ENCODE data around the gene NUBP1. TPM values are rescaled to one million over a fixed set of nuclear protein-coding genes. Genes with fewer than 3 reads are reported as not detected.
"Not testable (repeated sequence)": the region's sequence is repeated elsewhere in the genome, so short reads cannot be mapped to it uniquely, and the experiment has no call there.

The NUBP1 gene
- total RNA-seq, 5 donors from 2014 or later (not counting 1 experiment from before 2014, with no cell fraction given) = 17.5 to 29.4 (median 25.9) TPM

DNA sequence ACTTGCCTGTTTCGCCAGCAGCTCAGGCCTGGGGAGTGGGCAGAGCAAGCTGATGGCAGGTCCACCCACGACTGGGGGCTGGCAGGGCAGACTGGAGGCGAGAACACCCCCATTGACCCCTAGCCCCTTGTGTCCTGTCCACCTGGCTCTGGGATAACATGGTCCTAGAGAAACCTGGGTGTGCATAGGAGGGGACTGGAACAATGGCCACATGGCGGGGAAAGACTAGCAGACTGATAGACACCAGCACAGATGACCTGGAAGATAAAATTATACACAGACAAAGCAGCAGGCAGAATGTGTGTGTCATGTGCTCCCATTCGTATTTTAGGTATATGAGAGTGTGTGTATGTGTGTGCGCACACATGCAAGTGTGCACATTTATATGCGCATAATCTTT, 23.5 kb downstream of the NUBP1 start:
- ChIA-PET POLR2A (no interaction called here), CTCF (no interaction called here)
- Histone ChIP-seq H3K9me3 (no peaks in the 10 kb centered on the region), H3K27ac (ENCODE audit: low read length) (no peak overlapping the region), H3K4me1 (ENCODE audit: control insufficient read depth in 1 of 2, extremely low read depth in 1 of 2, insufficient read depth in 2 of 2, low read length in 2 of 2) (peaks cover 0 to 43% of the 10 kb centered on the region in 2 experiments), H3K4me3 (ENCODE audit: control insufficient read depth in 1 of 2, extremely low read depth in 1 of 2, low read length in 1 of 2) (no peak overlapping the region), H3K36me3 (ENCODE audit: control insufficient read depth in 2 of 2, extremely low read depth in 1 of 2, insufficient read depth in 1 of 2, low read length in 1 of 2) (peaks cover 14 to 33% of the 10 kb centered on the region in 2 donors), H3K27me3 (replicated peaks in 1 of 2; ENCODE audit: control insufficient read depth in 2 of 2, extremely low read depth in 1 of 2, insufficient read depth in 2 of 2, low read length in 1 of 2) (no peaks in the 10 kb centered on the region)
- no peak for DNase-seq
- Mint-ChIP-seq H3K9me3 (no peaks in the 10 kb centered on the region), H3K27ac (no peak overlapping the region), H3K27me3 (no peaks in the 10 kb centered on the region), H3K4me3 (no peak overlapping the region), H3K36me3 (peaks cover 49% of the 10 kb centered on the region), H3K4me1 (peaks cover 14 to 25% (median 20%) of the 10 kb centered on the region in 3 donors)
- no peak for ATAC-seq (replicated peaks in 1 of 4)
- 98% methylated on average over 7 of the region's 7 CpGs for WGBS (ENCODE audit: insufficient coverage)

DNA sequence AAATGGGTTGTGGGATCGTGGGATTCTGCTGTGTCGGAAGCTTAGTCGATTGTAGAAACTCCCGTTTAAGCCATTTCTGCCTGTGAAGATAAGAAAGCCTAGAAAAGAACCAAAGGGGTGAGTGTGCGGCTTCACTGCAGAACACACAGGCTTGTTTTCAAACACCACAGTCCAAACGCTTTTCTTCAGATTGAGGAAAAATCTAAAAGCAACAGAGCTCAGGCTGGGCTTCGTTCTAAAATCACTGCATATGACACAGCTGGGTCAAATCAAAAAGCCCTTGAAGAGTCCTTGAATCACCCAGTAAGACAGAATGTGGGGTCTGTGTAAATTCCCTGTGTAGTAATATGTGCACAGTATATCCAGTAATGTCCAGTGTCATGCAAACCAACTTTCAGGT, 25.7 kb downstream of the NUBP1 start:
- Mint-ChIP-seq H3K27ac (peak overlapping the region in 1 of 2 donors; percentile 39), H3K4me3 (no peak overlapping the region), H3K9me3 (no peaks in the 10 kb centered on the region), H3K27me3 (no peaks in the 10 kb centered on the region), H3K36me3 (peaks cover 30% of the 10 kb centered on the region), H3K4me1 (peaks cover 14 to 22% (median 18%) of the 10 kb centered on the region in 3 donors)
- no peaks in the 10 kb centered on the region for H3K27me3 ChIP-seq (replicated peaks in 1 of 2; ENCODE audit: control insufficient read depth in 2 of 2, extremely low read depth in 1 of 2, insufficient read depth in 2 of 2, low read length in 1 of 2)
- H3K9me3 ChIP-seq = no peaks in the 10 kb centered on the region
- CTCF ChIA-PET = no interaction called here
- peaks cover 0 to 34% of the 10 kb centered on the region in 2 experiments for H3K4me1 ChIP-seq (ENCODE audit: control insufficient read depth in 1 of 2, extremely low read depth in 1 of 2, insufficient read depth in 2 of 2, low read length in 2 of 2)
- H3K27ac ChIP-seq (ENCODE audit: low read length) = no peak overlapping the region
- DNase-seq = no peak
- WGBS (ENCODE audit: insufficient coverage) = 96% methylated on average over 7 of the region's 7 CpGs
- POLR2A ChIA-PET = no interaction called here
- no peak for ATAC-seq (replicated peaks in 1 of 4)
- no peak overlapping the region for H3K4me3 ChIP-seq (ENCODE audit: control insufficient read depth in 1 of 2, extremely low read depth in 1 of 2, low read length in 1 of 2)
- peaks cover 5 to 10% of the 10 kb centered on the region in 2 donors for H3K36me3 ChIP-seq (ENCODE audit: control insufficient read depth in 2 of 2, extremely low read depth in 1 of 2, insufficient read depth in 1 of 2, low read length in 1 of 2)

DNA sequence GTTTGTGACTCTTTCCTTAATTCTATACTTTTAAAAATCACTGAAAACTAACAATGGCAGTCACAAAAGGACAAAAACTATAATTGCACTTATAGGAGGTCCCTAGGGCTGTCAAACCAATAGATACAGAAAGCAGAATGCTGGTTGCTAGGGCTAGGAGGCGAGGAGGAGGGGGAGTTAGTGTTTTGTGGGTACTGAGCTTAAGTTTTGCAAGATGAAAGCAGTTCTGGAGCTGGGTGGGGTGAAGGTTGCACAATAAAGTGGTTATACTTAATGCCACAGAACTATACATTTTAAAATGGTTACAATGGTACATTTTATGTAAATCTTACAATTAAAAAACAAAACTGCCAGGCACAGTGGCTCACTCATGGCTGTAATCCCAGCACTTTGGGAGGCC, 27.3 kb downstream of the NUBP1 start:
- no CpG with 5 or more reads among the region's 1 CpG for WGBS (ENCODE audit: insufficient coverage)
- ChIA-PET CTCF (interaction anchor here in 1 of 2 donors (0.5 to 0.6 kb wide), 2 partner anchors 36 to 251 kb away, joined by 3 to 4 read pairs; no protein-coding TSS in a partner anchor), POLR2A (interaction anchor here (0.6 kb wide), 2 partner anchors 183 to 1248 kb away, joined by 3 to 4 read pairs; no protein-coding TSS in a partner anchor)
- Mint-ChIP-seq H3K27me3 (no peaks in the 10 kb centered on the region), H3K9me3 (no peaks in the 10 kb centered on the region), H3K4me3 (peak overlapping the region in 1 of 3 donors; percentile 10), H3K36me3 (peaks cover 22% of the 10 kb centered on the region), H3K4me1 (peaks cover 8 to 15% (median 12%) of the 10 kb centered on the region in 3 donors), H3K27ac (peak overlapping the region; percentile 34 to 44)
- Histone ChIP-seq H3K4me3 (ENCODE audit: control insufficient read depth in 1 of 2, extremely low read depth in 1 of 2, low read length in 1 of 2) (no peak overlapping the region), H3K27me3 (replicated peaks in 1 of 2; ENCODE audit: control insufficient read depth in 2 of 2, extremely low read depth in 1 of 2, insufficient read depth in 2 of 2, low read length in 1 of 2) (peaks cover 0 to 4% of the 10 kb centered on the region in 2 experiments), H3K36me3 (ENCODE audit: control insufficient read depth in 2 of 2, extremely low read depth in 1 of 2, insufficient read depth in 1 of 2, low read length in 1 of 2) (peaks cover 5 to 10% of the 10 kb centered on the region in 2 donors), H3K27ac (ENCODE audit: low read length) (no peak overlapping the region), H3K9me3 (no peaks in the 10 kb centered on the region), H3K4me1 (ENCODE audit: control insufficient read depth in 1 of 2, extremely low read depth in 1 of 2, insufficient read depth in 2 of 2, low read length in 2 of 2) (peaks cover 0 to 30% of the 10 kb centered on the region in 2 experiments)
- ATAC-seq (replicated peaks in 1 of 4) (peak in 3 of 4 experiments; percentile 38 to 79 (median 65)), DNase-seq (peak in 15 of 35 experiments; percentile 5 to 46 (median 17))

DNA sequence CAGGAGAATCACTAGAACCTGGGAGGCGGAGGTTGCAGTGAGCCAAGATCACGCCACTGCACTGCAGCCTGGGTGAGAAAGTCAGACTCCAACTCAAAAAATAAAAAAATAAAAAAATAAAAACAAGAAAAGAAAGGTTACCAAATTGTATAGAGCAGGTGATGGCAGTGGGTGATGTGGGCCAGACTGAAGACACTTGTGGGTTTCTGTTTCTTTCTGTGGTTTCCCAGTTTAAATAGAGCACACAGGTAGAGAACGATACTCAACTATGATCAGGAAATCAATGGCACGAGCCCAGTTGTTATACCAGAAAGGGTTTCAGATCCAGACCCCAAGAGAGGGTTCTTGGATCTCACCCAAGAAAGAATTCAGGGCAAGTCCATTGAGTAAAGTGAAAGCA, 32.6 kb downstream of the NUBP1 start:
- Mint-ChIP-seq H3K36me3 (no peaks in the 10 kb centered on the region), H3K4me1 (peaks cover 8% of the 10 kb centered on the region in 3 donors), H3K9me3 (no peaks in the 10 kb centered on the region), H3K27ac (no peak overlapping the region), H3K4me3 (no peak overlapping the region), H3K27me3 (peaks cover 3 to 4% of the 10 kb centered on the region in 2 donors)
- 0% methylated on average over 1 of the region's 4 CpGs for WGBS (ENCODE audit: insufficient coverage)
- H3K36me3 ChIP-seq (ENCODE audit: control insufficient read depth in 2 of 2, extremely low read depth in 1 of 2, insufficient read depth in 1 of 2, low read length in 1 of 2) = no peaks in the 10 kb centered on the region
- DNase-seq = peak in 3 of 35 experiments; percentile 9 to 46 (median 21)
- peak; percentile 60 to 81 (median 73) for ATAC-seq (replicated peaks in 1 of 4)
- ChIA-PET CTCF (no interaction called here), POLR2A (no interaction called here)
- H3K27ac ChIP-seq (ENCODE audit: low read length) = no peak overlapping the region
- peaks cover 0 to 6% of the 10 kb centered on the region in 2 experiments for H3K27me3 ChIP-seq (replicated peaks in 1 of 2; ENCODE audit: control insufficient read depth in 2 of 2, extremely low read depth in 1 of 2, insufficient read depth in 2 of 2, low read length in 1 of 2)
- H3K4me3 ChIP-seq (ENCODE audit: control insufficient read depth in 1 of 2, extremely low read depth in 1 of 2, low read length in 1 of 2) = no peak overlapping the region
- peaks cover 0 to 15% of the 10 kb centered on the region in 2 experiments for H3K4me1 ChIP-seq (ENCODE audit: control insufficient read depth in 1 of 2, extremely low read depth in 1 of 2, insufficient read depth in 2 of 2, low read length in 2 of 2)
- no peaks in the 10 kb centered on the region for H3K9me3 ChIP-seq

DNA sequence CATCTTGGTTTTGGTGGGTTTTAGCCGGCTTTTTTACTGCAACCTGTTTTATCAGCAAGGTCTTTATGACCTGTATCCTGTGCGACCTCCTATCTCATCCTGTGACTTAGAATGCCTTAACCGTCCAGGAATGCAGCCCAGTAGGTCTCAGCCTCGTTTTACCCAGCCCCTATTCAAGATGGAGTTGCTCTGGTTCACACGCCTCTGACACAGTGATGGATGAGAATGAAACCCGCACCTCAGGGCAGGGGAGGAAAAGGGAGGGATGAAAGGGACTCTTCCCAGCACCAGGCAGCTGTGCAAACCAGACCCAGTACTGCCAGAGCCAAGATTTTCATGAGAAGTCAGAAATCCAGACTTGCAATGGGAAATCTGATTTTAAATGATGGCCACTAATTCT, 33.3 kb downstream of the NUBP1 start:
- H3K27me3 ChIP-seq (replicated peaks in 1 of 2; ENCODE audit: control insufficient read depth in 2 of 2, extremely low read depth in 1 of 2, insufficient read depth in 2 of 2, low read length in 1 of 2); H3K9me3 Mint-ChIP-seq; H3K4me1 Mint-ChIP-seq; H3K4me3 ChIP-seq (ENCODE audit: control insufficient read depth in 1 of 2, extremely low read depth in 1 of 2, low read length in 1 of 2); POLR2A ChIA-PET; H3K36me3 ChIP-seq (ENCODE audit: control insufficient read depth in 2 of 2, extremely low read depth in 1 of 2, insufficient read depth in 1 of 2, low read length in 1 of 2); H3K27ac ChIP-seq (ENCODE audit: low read length); DNase-seq; ATAC-seq (replicated peaks in 1 of 4); H3K27ac Mint-ChIP-seq; H3K27me3 Mint-ChIP-seq; H3K36me3 Mint-ChIP-seq; H3K9me3 ChIP-seq; H3K4me3 Mint-ChIP-seq; CTCF ChIA-PET: not testable (repeated sequence)
- H3K4me1 ChIP-seq (ENCODE audit: control insufficient read depth in 1 of 2, extremely low read depth in 1 of 2, insufficient read depth in 2 of 2, low read length in 2 of 2) = peaks cover 0 to 12% of the 10 kb centered on the region in 2 experiments
- 73% methylated on average over 4 of the region's 6 CpGs for WGBS (ENCODE audit: insufficient coverage)

DNA sequence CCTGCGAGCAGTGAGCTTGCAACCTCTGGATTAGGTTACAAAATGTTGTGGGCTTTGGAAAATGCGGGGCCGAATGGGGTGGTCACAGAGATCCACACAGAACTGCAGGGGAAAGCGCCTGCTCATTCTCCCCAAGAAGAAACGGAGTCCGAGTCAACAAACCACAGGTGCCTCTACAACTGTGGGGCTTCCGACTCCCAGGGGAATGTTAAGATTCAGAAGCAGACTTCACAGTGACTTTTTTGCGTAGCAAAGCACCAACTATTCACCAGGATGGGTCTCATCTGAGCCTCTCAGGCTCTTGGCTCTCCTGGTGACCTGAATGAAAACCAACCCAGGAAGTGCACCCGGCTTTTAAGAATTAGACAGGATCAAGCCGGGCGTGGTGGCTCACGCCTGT, 33.7 kb downstream of the NUBP1 start:
- ATAC-seq (replicated peaks in 1 of 4) = no peak

More for the DNA sequence above, 33.7 kb downstream of the NUBP1 start:
- 89% methylated on average over 10 of the region's 12 CpGs for WGBS (ENCODE audit: insufficient coverage)
- H3K4me1 ChIP-seq (ENCODE audit: control insufficient read depth in 1 of 2, extremely low read depth in 1 of 2, insufficient read depth in 2 of 2, low read length in 2 of 2) = peaks cover 0 to 12% of the 10 kb centered on the region in 2 experiments
- POLR2A ChIA-PET = no interaction called here
- CTCF ChIA-PET = no interaction called here
- no peaks in the 10 kb centered on the region for H3K9me3 ChIP-seq
- H3K27me3 ChIP-seq (replicated peaks in 1 of 2; ENCODE audit: control insufficient read depth in 2 of 2, extremely low read depth in 1 of 2, insufficient read depth in 2 of 2, low read length in 1 of 2) = peaks cover 0 to 6% of the 10 kb centered on the region in 2 experiments
- no peak overlapping the region for H3K4me3 Mint-ChIP-seq
- DNase-seq = no peak
- H3K4me1 Mint-ChIP-seq = peaks cover 4 to 6% (median 6%) of the 10 kb centered on the region in 3 donors
- H3K27me3 Mint-ChIP-seq = peaks cover 4 to 7% of the 10 kb centered on the region in 2 donors
- H3K27ac ChIP-seq (ENCODE audit: low read length) = no peak overlapping the region
- H3K4me3 ChIP-seq (ENCODE audit: control insufficient read depth in 1 of 2, extremely low read depth in 1 of 2, low read length in 1 of 2) = no peak overlapping the region
- H3K36me3 ChIP-seq (ENCODE audit: control insufficient read depth in 2 of 2, extremely low read depth in 1 of 2, insufficient read depth in 1 of 2, low read length in 1 of 2) = no peaks in the 10 kb centered on the region
- no peak overlapping the region for H3K27ac Mint-ChIP-seq
- H3K36me3 Mint-ChIP-seq = no peaks in the 10 kb centered on the region
- H3K9me3 Mint-ChIP-seq = no peaks in the 10 kb centered on the region
